GM23338 (cell line): ENCODE results near the gene RRBP1. TPM values are rescaled to one million over a fixed set of nuclear protein-coding genes. Genes with fewer than 3 reads are reported as not detected.

Experiments used
- ATAC-seq: fragments of 200-7000 bp; cut with Tn5 transposase; 3 replicates; pipeline ENCODE4 v1.9.1; 2020
- DNase-seq: peaks from one replicate; pipeline ENCODE4 v3.0.0-alpha.2; 2015; ENCODE audit warnings: low spot score
- H2AFZ ChIP-seq: fragments of 200-600 bp; sonication (generic); 2 replicates; pipeline ENCODE4 v1.8.0; 2016; ENCODE audit warnings: antibody characterized with exemption, mild to moderate bottlenecking, moderate library complexity
- H3F3A ChIP-seq: fragments of 200-600 bp; sonication (generic); replicated peaks from 2 replicates; pipeline ENCODE4 v1.8.0; 2017; ENCODE audit warnings: antibody characterized with exemption, mixed run types, low read depth
- H3K27ac ChIP-seq: fragments of 200-600 bp; sonication (generic); 2 replicates; pipeline ENCODE4 v1.6.1; 2016; ENCODE audit warnings: low read depth
- H3K27me3 ChIP-seq: fragments of 200-600 bp; sonication (generic); 2 replicates; pipeline ENCODE4 v1.8.0; 2016; ENCODE audit warnings: mild to moderate bottlenecking, mixed run types, moderate library complexity; ENCODE audit not compliant: insufficient read depth
- H3K36me3 ChIP-seq: fragments of 200-600 bp; sonication (generic); 2 replicates; pipeline ENCODE4 v1.8.0; 2016; ENCODE audit warnings: mild to moderate bottlenecking; ENCODE audit not compliant: insufficient read depth
- H3K4me1 ChIP-seq: fragments of 200-600 bp; sonication (generic); 2 replicates; pipeline ENCODE4 v1.8.0; 2016; ENCODE audit warnings: mild to moderate bottlenecking, moderate library complexity; ENCODE audit not compliant: insufficient read depth
- H3K4me2 ChIP-seq: fragments of 200-600 bp; sonication (generic); 2 replicates; pipeline ENCODE4 v1.7.1; 2017; ENCODE audit warnings: mixed run types
- H3K4me3 ChIP-seq: fragments of 200-600 bp; sonication (generic); 2 replicates; pipeline ENCODE4 v1.6.1; 2016; ENCODE audit warnings: mixed run types
- H3K79me2 ChIP-seq: fragments of 200-600 bp; sonication (generic); replicated peaks from 2 replicates; pipeline ENCODE4 v1.8.0; 2017; ENCODE audit warnings: mild to moderate bottlenecking; ENCODE audit not compliant: insufficient read depth
- H3K9me2 ChIP-seq: fragments of 200-600 bp; sonication (generic); 2 replicates; pipeline ENCODE4 v1.8.0; 2017; ENCODE audit not compliant: insufficient read depth
- H4K20me1 ChIP-seq: fragments of 200-600 bp; sonication (generic); replicated peaks from 2 replicates; pipeline ENCODE4 v1.8.0; 2017; ENCODE audit warnings: mild to moderate bottlenecking; ENCODE audit not compliant: insufficient read depth
- H3K27ac Mint-ChIP-seq: 2 replicates; pipeline ENCODE4 v1.8.0; 2020; ENCODE audit warnings: inconsistent platforms, mild to moderate bottlenecking, moderate library complexity, mixed read lengths
- H3K27me3 Mint-ChIP-seq: 3 replicates; pipeline ENCODE4 v1.8.0; 2022; ENCODE audit warnings: low read depth, mild to moderate bottlenecking, moderate library complexity, mixed read lengths, inconsistent platforms; ENCODE audit not compliant: insufficient read depth, poor library complexity
- H3K36me3 Mint-ChIP-seq: 3 replicates; pipeline ENCODE4 v1.8.0; 2021; ENCODE audit warnings: low read depth, mild to moderate bottlenecking, inconsistent platforms, moderate library complexity, mixed read lengths
- H3K4me1 Mint-ChIP-seq: 3 replicates; pipeline ENCODE4 v1.8.0; 2020; ENCODE audit warnings: mild to moderate bottlenecking, inconsistent platforms, mixed read lengths
- H3K4me3 Mint-ChIP-seq: 3 replicates; pipeline ENCODE4 v1.8.0; 2021; ENCODE audit warnings: moderate library complexity, mild to moderate bottlenecking, inconsistent platforms, mixed read lengths
- H3K9me3 Mint-ChIP-seq: 3 replicates; pipeline ENCODE4 v1.8.0; 2020; ENCODE audit warnings: moderate library complexity, mild to moderate bottlenecking, inconsistent platforms, mixed read lengths
- CREB1 ChIP-seq: fragments of 250-450 bp; sonication (Bioruptor Pico); IDR thresholded peaks from 2 replicates; pipeline ENCODE4 v1.5.0; 2020; ENCODE audit warnings: low read depth, mild to moderate bottlenecking, moderate library complexity
- CTCF ChIP-seq, 2 experiments: fragments of 200-600 bp in 1 of 2; sonication (generic) in 1 of 2; conservative IDR thresholded peaks; 2 replicates each; pipeline versions ENCODE4 v1.5.1 to v1.6.1; 2016 to 2017; ENCODE audit warnings: antibody characterized with exemption in 2 of 2, low read depth in 2 of 2, mild to moderate bottlenecking in 2 of 2, moderate library complexity in 1 of 2
- ETS1 ChIP-seq: IDR thresholded peaks from 2 replicates; pipeline ENCODE4 v1.6.1; 2016; ENCODE audit warnings: antibody characterized with exemption
- EZH2 ChIP-seq: fragments of 200-600 bp; sonication (generic); IDR thresholded peaks from one replicate; pipeline ENCODE4 v1.8.0; 2017; ENCODE audit warnings: antibody characterized with exemption, mild to moderate bottlenecking, low read depth; ENCODE audit not compliant: unreplicated experiment
- EZH2phosphoT487 ChIP-seq: fragments of 200-600 bp; sonication (generic); IDR thresholded peaks from one replicate; pipeline ENCODE4 v1.8.1; 2018; ENCODE audit warnings: antibody characterized with exemption; ENCODE audit not compliant: unreplicated experiment
- JUNB ChIP-seq: IDR thresholded peaks from one replicate; pipeline ENCODE4 v1.6.1; 2016; ENCODE audit warnings: antibody characterized with exemption; ENCODE audit not compliant: unreplicated experiment
- NANOG ChIP-seq: IDR thresholded peaks from 2 replicates; pipeline ENCODE4 v1.6.1; 2016; ENCODE audit warnings: antibody characterized with exemption, borderline replicate concordance
- POLR2AphosphoS5 ChIP-seq: IDR thresholded peaks from 2 replicates; pipeline ENCODE4 v1.6.1; 2016; ENCODE audit warnings: antibody characterized with exemption, low read depth
- STAT1 ChIP-seq: IDR thresholded peaks from one replicate; pipeline ENCODE4 v1.6.1; 2016; ENCODE audit warnings: antibody characterized with exemption; ENCODE audit not compliant: unreplicated experiment
- ZNF114 ChIP-seq: fragments of 250-450 bp; sonication (Bioruptor Pico); IDR thresholded peaks from 2 replicates; pipeline ENCODE4 v1.5.0; 2020; ENCODE audit warnings: mild to moderate bottlenecking, moderate library complexity
- ZNF331 ChIP-seq: fragments of 250-450 bp; sonication (Bioruptor Pico); IDR thresholded peaks from 2 replicates; pipeline ENCODE4 v1.5.0; 2020; ENCODE audit warnings: low read depth, mild to moderate bottlenecking, moderate library complexity
- polyA plus RNA-seq: library from polyadenylated mRNA; unstranded; fragments of >200 nt; fragmentation: Nextera tagmentation; extraction: Ambion mirVana; gene quantifications from 2 replicates; pipeline ENCODE4 v1.2.1, GENCODE V29; 2016
- total RNA-seq: library from RNA; depleted of rRNA; stranded (reverse); fragments of >200 nt; shearing (Covaris generic); gene quantifications from 2 replicates; pipeline ENCODE4 v1.2.3, GENCODE V29; 2014
- TF ChIP-seq, protein P1 (sequence below): fragments of 250-450 bp; sonication (Bioruptor Pico); IDR thresholded peaks from 2 replicates; pipeline ENCODE4 v1.5.0; 2020; ENCODE audit warnings: mild to moderate bottlenecking, moderate library complexity
- TF ChIP-seq, protein P2 (sequence below): IDR thresholded peaks from one replicate; pipeline ENCODE4 v1.6.1; 2018; ENCODE audit warnings: antibody characterized with exemption; ENCODE audit not compliant: unreplicated experiment

Gene RRBP1
- total and polyA plus RNA-seq, 2 experiments from 2014 or later: 105 to 113 TPM

- Histone ChIP-seq H2AFZ (no peak overlapping the region), H3K79me2 (peaks cover 20% of the 10 kb centered on the region), H3K4me3 (no peak overlapping the region), H3F3A (0 out of 2 replicates have a peak, but pooled peaks cover 7% of the 10 kb centered on the region), H3K4me2 (no peak overlapping the region), H3K27me3 (no peaks in the 10 kb centered on the region), H3K27ac (no peak overlapping the region), H4K20me1 (no peaks in the 10 kb centered on the region; the same call in 1 of the 2 replicates), H3K9me2 (no peaks in the 10 kb centered on the region), H3K4me1 (peaks cover 29% of the 10 kb centered on the region), H3K36me3 (no peaks in the 10 kb centered on the region; the same call in 1 of the 2 replicates)
- ATAC-seq: no peak
- Mint-ChIP-seq H3K9me3 (no peaks in the 10 kb centered on the region), H3K4me1 (peaks cover 32% of the 10 kb centered on the region), H3K36me3 (peaks cover 12% of the 10 kb centered on the region), H3K4me3 (no peak overlapping the region), H3K27me3 (peaks cover 6% of the 10 kb centered on the region), H3K27ac (no peak overlapping the region)
- no peak for DNase-seq
- TF ChIP-seq STAT1 (no peak), EZH2phosphoT487 (no peak), ETS1 (no peak), NANOG (no peak), ZNF114 (CRISPR knock-in tag) (no peak), ZNF331 (no peak), CREB1 (CRISPR knock-in tag) (no peak), CTCF (conservative IDR thresholded peaks at IDR 0.05; ENCODE audit: low read depth in 2 of 2) (no peak), JUNB (no peak), EZH2 (no peak), POLR2AphosphoS5 (no peak)
- TF ChIP-seq, protein P1, sequence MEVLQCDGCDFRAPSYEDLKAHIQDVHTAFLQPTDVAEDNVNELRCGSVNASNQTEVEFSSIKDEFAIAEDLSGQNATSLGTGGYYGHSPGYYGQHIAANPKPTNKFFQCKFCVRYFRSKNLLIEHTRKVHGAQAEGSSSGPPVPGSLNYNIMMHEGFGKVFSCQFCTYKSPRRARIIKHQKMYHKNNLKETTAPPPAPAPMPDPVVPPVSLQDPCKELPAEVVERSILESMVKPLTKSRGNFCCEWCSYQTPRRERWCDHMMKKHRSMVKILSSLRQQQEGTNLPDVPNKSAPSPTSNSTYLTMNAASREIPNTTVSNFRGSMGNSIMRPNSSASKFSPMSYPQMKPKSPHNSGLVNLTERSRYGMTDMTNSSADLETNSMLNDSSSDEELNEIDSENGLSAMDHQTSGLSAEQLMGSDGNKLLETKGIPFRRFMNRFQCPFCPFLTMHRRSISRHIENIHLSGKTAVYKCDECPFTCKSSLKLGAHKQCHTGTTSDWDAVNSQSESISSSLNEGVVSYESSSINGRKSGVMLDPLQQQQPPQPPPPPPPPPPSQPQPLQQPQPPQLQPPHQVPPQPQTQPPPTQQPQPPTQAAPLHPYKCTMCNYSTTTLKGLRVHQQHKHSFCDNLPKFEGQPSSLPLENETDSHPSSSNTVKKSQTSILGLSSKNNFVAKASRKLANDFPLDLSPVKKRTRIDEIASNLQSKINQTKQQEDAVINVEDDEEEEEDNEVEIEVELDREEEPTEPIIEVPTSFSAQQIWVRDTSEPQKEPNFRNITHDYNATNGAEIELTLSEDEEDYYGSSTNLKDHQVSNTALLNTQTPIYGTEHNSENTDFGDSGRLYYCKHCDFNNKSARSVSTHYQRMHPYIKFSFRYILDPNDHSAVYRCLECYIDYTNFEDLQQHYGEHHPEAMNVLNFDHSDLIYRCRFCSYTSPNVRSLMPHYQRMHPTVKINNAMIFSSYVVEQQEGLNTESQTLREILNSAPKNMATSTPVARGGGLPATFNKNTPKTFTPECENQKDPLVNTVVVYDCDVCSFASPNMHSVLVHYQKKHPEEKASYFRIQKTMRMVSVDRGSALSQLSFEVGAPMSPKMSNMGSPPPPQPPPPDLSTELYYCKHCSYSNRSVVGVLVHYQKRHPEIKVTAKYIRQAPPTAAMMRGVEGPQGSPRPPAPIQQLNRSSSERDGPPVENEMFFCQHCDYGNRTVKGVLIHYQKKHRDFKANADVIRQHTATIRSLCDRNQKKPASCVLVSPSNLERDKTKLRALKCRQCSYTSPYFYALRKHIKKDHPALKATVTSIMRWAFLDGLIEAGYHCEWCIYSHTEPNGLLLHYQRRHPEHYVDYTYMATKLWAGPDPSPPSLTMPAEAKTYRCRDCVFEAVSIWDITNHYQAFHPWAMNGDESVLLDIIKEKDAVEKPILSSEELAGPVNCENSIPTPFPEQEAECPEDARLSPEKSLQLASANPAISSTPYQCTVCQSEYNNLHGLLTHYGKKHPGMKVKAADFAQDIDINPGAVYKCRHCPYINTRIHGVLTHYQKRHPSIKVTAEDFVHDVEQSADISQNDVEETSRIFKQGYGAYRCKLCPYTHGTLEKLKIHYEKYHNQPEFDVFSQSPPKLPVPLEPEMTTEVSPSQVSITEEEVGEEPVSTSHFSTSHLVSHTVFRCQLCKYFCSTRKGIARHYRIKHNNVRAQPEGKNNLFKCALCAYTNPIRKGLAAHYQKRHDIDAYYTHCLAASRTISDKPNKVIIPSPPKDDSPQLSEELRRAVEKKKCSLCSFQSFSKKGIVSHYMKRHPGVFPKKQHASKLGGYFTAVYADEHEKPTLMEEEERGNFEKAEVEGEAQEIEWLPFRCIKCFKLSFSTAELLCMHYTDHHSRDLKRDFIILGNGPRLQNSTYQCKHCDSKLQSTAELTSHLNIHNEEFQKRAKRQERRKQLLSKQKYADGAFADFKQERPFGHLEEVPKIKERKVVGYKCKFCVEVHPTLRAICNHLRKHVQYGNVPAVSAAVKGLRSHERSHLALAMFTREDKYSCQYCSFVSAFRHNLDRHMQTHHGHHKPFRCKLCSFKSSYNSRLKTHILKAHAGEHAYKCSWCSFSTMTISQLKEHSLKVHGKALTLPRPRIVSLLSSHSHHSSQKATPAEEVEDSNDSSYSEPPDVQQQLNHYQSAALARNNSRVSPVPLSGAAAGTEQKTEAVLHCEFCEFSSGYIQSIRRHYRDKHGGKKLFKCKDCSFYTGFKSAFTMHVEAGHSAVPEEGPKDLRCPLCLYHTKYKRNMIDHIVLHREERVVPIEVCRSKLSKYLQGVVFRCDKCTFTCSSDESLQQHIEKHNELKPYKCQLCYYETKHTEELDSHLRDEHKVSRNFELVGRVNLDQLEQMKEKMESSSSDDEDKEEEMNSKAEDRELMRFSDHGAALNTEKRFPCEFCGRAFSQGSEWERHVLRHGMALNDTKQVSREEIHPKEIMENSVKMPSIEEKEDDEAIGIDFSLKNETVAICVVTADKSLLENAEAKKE (CRISPR knock-in tag): no peak
- TF ChIP-seq, protein P2, sequence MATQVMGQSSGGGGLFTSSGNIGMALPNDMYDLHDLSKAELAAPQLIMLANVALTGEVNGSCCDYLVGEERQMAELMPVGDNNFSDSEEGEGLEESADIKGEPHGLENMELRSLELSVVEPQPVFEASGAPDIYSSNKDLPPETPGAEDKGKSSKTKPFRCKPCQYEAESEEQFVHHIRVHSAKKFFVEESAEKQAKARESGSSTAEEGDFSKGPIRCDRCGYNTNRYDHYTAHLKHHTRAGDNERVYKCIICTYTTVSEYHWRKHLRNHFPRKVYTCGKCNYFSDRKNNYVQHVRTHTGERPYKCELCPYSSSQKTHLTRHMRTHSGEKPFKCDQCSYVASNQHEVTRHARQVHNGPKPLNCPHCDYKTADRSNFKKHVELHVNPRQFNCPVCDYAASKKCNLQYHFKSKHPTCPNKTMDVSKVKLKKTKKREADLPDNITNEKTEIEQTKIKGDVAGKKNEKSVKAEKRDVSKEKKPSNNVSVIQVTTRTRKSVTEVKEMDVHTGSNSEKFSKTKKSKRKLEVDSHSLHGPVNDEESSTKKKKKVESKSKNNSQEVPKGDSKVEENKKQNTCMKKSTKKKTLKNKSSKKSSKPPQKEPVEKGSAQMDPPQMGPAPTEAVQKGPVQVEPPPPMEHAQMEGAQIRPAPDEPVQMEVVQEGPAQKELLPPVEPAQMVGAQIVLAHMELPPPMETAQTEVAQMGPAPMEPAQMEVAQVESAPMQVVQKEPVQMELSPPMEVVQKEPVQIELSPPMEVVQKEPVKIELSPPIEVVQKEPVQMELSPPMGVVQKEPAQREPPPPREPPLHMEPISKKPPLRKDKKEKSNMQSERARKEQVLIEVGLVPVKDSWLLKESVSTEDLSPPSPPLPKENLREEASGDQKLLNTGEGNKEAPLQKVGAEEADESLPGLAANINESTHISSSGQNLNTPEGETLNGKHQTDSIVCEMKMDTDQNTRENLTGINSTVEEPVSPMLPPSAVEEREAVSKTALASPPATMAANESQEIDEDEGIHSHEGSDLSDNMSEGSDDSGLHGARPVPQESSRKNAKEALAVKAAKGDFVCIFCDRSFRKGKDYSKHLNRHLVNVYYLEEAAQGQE: no peak
Measured at GRCh38 chr20:17605131-17605660, 76.8 kb downstream of the RRBP1 start.
